LoVo (cell line): ENCODE data around the gene ASTN1.
A peak's percentile ranks its signal among the peaks of the same experiment; 100 is the strongest.

Experiments
- DNase-seq: peaks from one replicate; pipeline ENCODE4 v3.0.0-alpha.2; 2016; ENCODE audit warnings: low spot score

Gene ASTN1

GRCh38 chr1:176878750-176879536 is 285.6 kb downstream of the ASTN1 start:
- no peak for DNase-seq

GRCh38 chr1:176877557-176877956 is 287.0 kb downstream of the ASTN1 start:
- DNase-seq: no peak

- no peak for DNase-seq
Measured at GRCh38 chr1:176876966-176877515, 287.5 kb downstream of the ASTN1 start.

- no peak for DNase-seq
Measured at GRCh38 chr1:176869577-176869976, 294.9 kb downstream of the ASTN1 start.

GRCh38 chr1:176866011-176866714 is 298.3 kb downstream of the ASTN1 start:
- no peak for DNase-seq

GRCh38 chr1:176864211-176864610 is 300.3 kb downstream of the ASTN1 start:
- DNase-seq: no peak

- no peak for DNase-seq
Measured at GRCh38 chr1:176863613-176864012, 300.9 kb downstream of the ASTN1 start.

- DNase-seq: no peak
Measured at GRCh38 chr1:176858433-176858916, 306.0 kb downstream of the ASTN1 start.

- no peak for DNase-seq
Measured at GRCh38 chr1:176857632-176858031, 306.9 kb downstream of the ASTN1 start.

GRCh38 chr1:176854758-176855745 is 309.5 kb downstream of the ASTN1 start:
- no peak for DNase-seq

GRCh38 chr1:176854121-176854520 is 310.4 kb downstream of the ASTN1 start:
- no peak for DNase-seq

- no peak for DNase-seq
Measured at GRCh38 chr1:176853503-176853902, 311.0 kb downstream of the ASTN1 start.

GRCh38 chr1:176852124-176852523 is 312.4 kb downstream of the ASTN1 start:
- DNase-seq: no peak

- DNase-seq: no peak
Measured at GRCh38 chr1:176850871-176851270, 313.6 kb downstream of the ASTN1 start.

GRCh38 chr1:176849281-176849680 is 315.2 kb downstream of the ASTN1 start:
- DNase-seq: no peak

GRCh38 chr1:176847052-176847451 is 317.5 kb downstream of the ASTN1 start:
- DNase-seq: no peak

GRCh38 chr1:176843352-176844297 is 320.9 kb downstream of the ASTN1 start:
- peak; percentile 3 for DNase-seq

- no peak for DNase-seq
Measured at GRCh38 chr1:176841238-176841637, 323.3 kb downstream of the ASTN1 start.

GRCh38 chr1:176839216-176839615 is 325.3 kb downstream of the ASTN1 start:
- no peak for DNase-seq

- DNase-seq: no peak
Measured at GRCh38 chr1:176838276-176838995, 326.1 kb downstream of the ASTN1 start.
